22Rv1 (cell line): ENCODE data around the gene GPS1.
A peak's percentile ranks its signal among the peaks of the same experiment; 100 is the strongest.

Source experiments
- H3K27ac ChIP-seq: fragments of 450-650 bp; 2 replicates; pipeline ENCODE4 v1.5.1; 2017
- CTCF ChIP-seq: fragments of 450-650 bp; IDR thresholded peaks from 2 replicates; pipeline ENCODE4 v1.5.1; 2017; ENCODE audit warnings: mild to moderate bottlenecking
- ZFX ChIP-seq: fragments of 450-650 bp; IDR thresholded peaks from 2 replicates; pipeline ENCODE4 v1.6.1; 2017; ENCODE audit warnings: antibody characterized with exemption, borderline replicate concordance

The GPS1 gene

GRCh38 chr17:82063424-82064415 is 12.0 kb downstream of the GPS1 start:
- no peak for TF ChIP-seq CTCF
- TF ChIP-seq ZFX = no peak
- H3K27ac ChIP-seq = peak overlapping the region; percentile 87

- peak overlapping the region; percentile 87 for H3K27ac ChIP-seq
- TF ChIP-seq CTCF = no peak
- TF ChIP-seq ZFX = no peak
These were observed 12.9 kb downstream of the GPS1 start for GRCh38 chr17:82064433-82065192.

- peak overlapping the region; percentile 87 for H3K27ac ChIP-seq
- TF ChIP-seq ZFX (no peak), CTCF (no peak)
These were observed 13.5 kb downstream of the GPS1 start for GRCh38 chr17:82065193-82065637.

GRCh38 chr17:82065638-82066303 is 14.1 kb downstream of the GPS1 start, which contains the start of gene DUS1L:
TSS of gene DUS1L (minus strand) at chr17:82065804. CDS start at chr17:82065059, 745 bp downstream.
- H3K27ac ChIP-seq = peak within 1 kb of the TSS; percentile 87
- TF ChIP-seq CTCF (no peak), ZFX (no peak; the same call in 1 of the 2 replicates)

GRCh38 chr17:82070611-82071010 is 18.9 kb downstream of the GPS1 start:
- no peak overlapping the region for H3K27ac ChIP-seq
- no peak for TF ChIP-seq CTCF
- TF ChIP-seq ZFX = no peak

- TF ChIP-seq CTCF = no peak
These were observed 21.1 kb downstream of the GPS1 start for GRCh38 chr17:82072827-82073226.

More at GRCh38 chr17:82072827-82073226, 21.1 kb downstream of the GPS1 start:
- no peak overlapping the region for H3K27ac ChIP-seq
